ENCODE results near the gene SMPD4.
"Not testable (repeated sequence)": the region's sequence is repeated elsewhere in the genome, so short reads cannot be mapped to it uniquely, and the experiment has no call there.

SMPD4 gene

GRCh38 chr2:130181325-130181879 is at the start of gene SMPD4:
Gene SMPD4 (minus strand): TSS chr2:130181602. CDS start chr2:130176592, 5,010 bp downstream.
- DNase-seq (ENCODE audit: low read depth): peak; percentile 97

GRCh38 chr2:130230907-130231306 is 49.5 kb upstream of the SMPD4 start:
- not testable (repeated sequence) for DNase-seq (ENCODE audit: low read depth)

GRCh38 chr2:130230376-130230775 is 49.0 kb upstream of the SMPD4 start:
- not testable (repeated sequence) for DNase-seq (ENCODE audit: low read depth)

- DNase-seq (ENCODE audit: low read depth): not testable (repeated sequence)
These were observed 47.7 kb upstream of the SMPD4 start for GRCh38 chr2:130229161-130229510.

GRCh38 chr2:130228467-130229160 is 47.2 kb upstream of the SMPD4 start:
- DNase-seq (ENCODE audit: low read depth): not testable (repeated sequence)

- DNase-seq (ENCODE audit: low read depth): not testable (repeated sequence)
These were observed 46.6 kb upstream of the SMPD4 start for GRCh38 chr2:130228005-130228404.

- DNase-seq (ENCODE audit: low read depth): not testable (repeated sequence)
These were observed 41.1 kb upstream of the SMPD4 start for GRCh38 chr2:130222523-130222922.

GRCh38 chr2:130220505-130220904 is 39.1 kb upstream of the SMPD4 start:
- DNase-seq (ENCODE audit: low read depth): not testable (repeated sequence)

- DNase-seq (ENCODE audit: low read depth): not testable (repeated sequence)
These were observed 37.7 kb upstream of the SMPD4 start for GRCh38 chr2:130219147-130219546.

- not testable (repeated sequence) for DNase-seq (ENCODE audit: low read depth)
These were observed 25.6 kb upstream of the SMPD4 start for GRCh38 chr2:130207051-130207450.

GRCh38 chr2:130203150-130203549 is 21.7 kb upstream of the SMPD4 start:
- DNase-seq (ENCODE audit: low read depth): not testable (repeated sequence)

GRCh38 chr2:130202518-130202917 is 21.1 kb upstream of the SMPD4 start:
- DNase-seq (ENCODE audit: low read depth): not testable (repeated sequence)

- no peak for DNase-seq (ENCODE audit: low read depth)
These were observed 16.9 kb upstream of the SMPD4 start, which contains the start of gene TUBA3E for GRCh38 chr2:130198343-130198742. Gene TUBA3E (minus strand): TSS chr2:130198439. CDS start chr2:130198360, 79 bp downstream.

GRCh38 chr2:130196052-130196451 is 14.7 kb upstream of the SMPD4 start:
- DNase-seq (ENCODE audit: low read depth): not testable (repeated sequence)

- not testable (repeated sequence) for DNase-seq (ENCODE audit: low read depth)
These were observed 13.8 kb upstream of the SMPD4 start for GRCh38 chr2:130195089-130195635.

- not testable (repeated sequence) for DNase-seq (ENCODE audit: low read depth)
These were observed 12.4 kb upstream of the SMPD4 start for GRCh38 chr2:130193824-130194223.

- not testable (repeated sequence) for DNase-seq (ENCODE audit: low read depth)
These were observed 11.0 kb upstream of the SMPD4 start for GRCh38 chr2:130192451-130192850.

GRCh38 chr2:130191319-130191718 is 9.9 kb upstream of the SMPD4 start:
- not testable (repeated sequence) for DNase-seq (ENCODE audit: low read depth)

GRCh38 chr2:130190237-130190636 is 8.8 kb upstream of the SMPD4 start:
- DNase-seq (ENCODE audit: low read depth): no peak

- not testable (repeated sequence) for DNase-seq (ENCODE audit: low read depth)
These were observed 7.6 kb upstream of the SMPD4 start for GRCh38 chr2:130188958-130189357.

- DNase-seq (ENCODE audit: low read depth): not testable (repeated sequence)
These were observed 6.7 kb upstream of the SMPD4 start for GRCh38 chr2:130187859-130188792.

- DNase-seq (ENCODE audit: low read depth): no peak
These were observed 5.9 kb upstream of the SMPD4 start for GRCh38 chr2:130187268-130187667.

Measured in stimulated activated CD8-positive, alpha-beta memory T cell treated with anti-CD3 and anti-CD28 coated beads, Interleukin-15, amount 100 ng/mL, for 24 hours (primary cell).